GM23338 (cell line): ENCODE measurements around the gene RPL7L1. TPM values are rescaled to one million over a fixed set of nuclear protein-coding genes. Genes with fewer than 3 reads are reported as not detected.

Source experiments
- ATAC-seq: fragments of 200-7000 bp; cut with Tn5 transposase; 3 replicates; pipeline ENCODE4 v1.9.1; 2020
- DNase-seq: peaks from one replicate; pipeline ENCODE4 v3.0.0-alpha.2; 2015; ENCODE audit warnings: low spot score
- H2AFZ ChIP-seq: fragments of 200-600 bp; sonication (generic); 2 replicates; pipeline ENCODE4 v1.8.0; 2016; ENCODE audit warnings: antibody characterized with exemption, mild to moderate bottlenecking, moderate library complexity
- H3F3A ChIP-seq: fragments of 200-600 bp; sonication (generic); replicated peaks from 2 replicates; pipeline ENCODE4 v1.8.0; 2017; ENCODE audit warnings: antibody characterized with exemption, mixed run types, low read depth
- H3K27ac ChIP-seq: fragments of 200-600 bp; sonication (generic); 2 replicates; pipeline ENCODE4 v1.6.1; 2016; ENCODE audit warnings: low read depth
- H3K27me3 ChIP-seq: fragments of 200-600 bp; sonication (generic); 2 replicates; pipeline ENCODE4 v1.8.0; 2016; ENCODE audit warnings: mild to moderate bottlenecking, mixed run types, moderate library complexity; ENCODE audit not compliant: insufficient read depth
- H3K36me3 ChIP-seq: fragments of 200-600 bp; sonication (generic); 2 replicates; pipeline ENCODE4 v1.8.0; 2016; ENCODE audit warnings: mild to moderate bottlenecking; ENCODE audit not compliant: insufficient read depth
- H3K4me1 ChIP-seq: fragments of 200-600 bp; sonication (generic); 2 replicates; pipeline ENCODE4 v1.8.0; 2016; ENCODE audit warnings: mild to moderate bottlenecking, moderate library complexity; ENCODE audit not compliant: insufficient read depth
- H3K4me2 ChIP-seq: fragments of 200-600 bp; sonication (generic); 2 replicates; pipeline ENCODE4 v1.7.1; 2017; ENCODE audit warnings: mixed run types
- H3K4me3 ChIP-seq: fragments of 200-600 bp; sonication (generic); 2 replicates; pipeline ENCODE4 v1.6.1; 2016; ENCODE audit warnings: mixed run types
- H3K79me2 ChIP-seq: fragments of 200-600 bp; sonication (generic); replicated peaks from 2 replicates; pipeline ENCODE4 v1.8.0; 2017; ENCODE audit warnings: mild to moderate bottlenecking; ENCODE audit not compliant: insufficient read depth
- H3K9me2 ChIP-seq: fragments of 200-600 bp; sonication (generic); 2 replicates; pipeline ENCODE4 v1.8.0; 2017; ENCODE audit not compliant: insufficient read depth
- H4K20me1 ChIP-seq: fragments of 200-600 bp; sonication (generic); replicated peaks from 2 replicates; pipeline ENCODE4 v1.8.0; 2017; ENCODE audit warnings: mild to moderate bottlenecking; ENCODE audit not compliant: insufficient read depth
- H3K27ac Mint-ChIP-seq: 2 replicates; pipeline ENCODE4 v1.8.0; 2020; ENCODE audit warnings: inconsistent platforms, mild to moderate bottlenecking, moderate library complexity, mixed read lengths
- H3K27me3 Mint-ChIP-seq: 3 replicates; pipeline ENCODE4 v1.8.0; 2022; ENCODE audit warnings: low read depth, mild to moderate bottlenecking, moderate library complexity, mixed read lengths, inconsistent platforms; ENCODE audit not compliant: insufficient read depth, poor library complexity
- H3K36me3 Mint-ChIP-seq: 3 replicates; pipeline ENCODE4 v1.8.0; 2021; ENCODE audit warnings: low read depth, mild to moderate bottlenecking, inconsistent platforms, moderate library complexity, mixed read lengths
- H3K4me1 Mint-ChIP-seq: 3 replicates; pipeline ENCODE4 v1.8.0; 2020; ENCODE audit warnings: mild to moderate bottlenecking, inconsistent platforms, mixed read lengths
- H3K4me3 Mint-ChIP-seq: 3 replicates; pipeline ENCODE4 v1.8.0; 2021; ENCODE audit warnings: moderate library complexity, mild to moderate bottlenecking, inconsistent platforms, mixed read lengths
- H3K9me3 Mint-ChIP-seq: 3 replicates; pipeline ENCODE4 v1.8.0; 2020; ENCODE audit warnings: moderate library complexity, mild to moderate bottlenecking, inconsistent platforms, mixed read lengths
- CREB1 ChIP-seq: fragments of 250-450 bp; sonication (Bioruptor Pico); IDR thresholded peaks from 2 replicates; pipeline ENCODE4 v1.5.0; 2020; ENCODE audit warnings: low read depth, mild to moderate bottlenecking, moderate library complexity
- EZH2 ChIP-seq: fragments of 200-600 bp; sonication (generic); IDR thresholded peaks from one replicate; pipeline ENCODE4 v1.8.0; 2017; ENCODE audit warnings: antibody characterized with exemption, mild to moderate bottlenecking, low read depth; ENCODE audit not compliant: unreplicated experiment
- EZH2phosphoT487 ChIP-seq: fragments of 200-600 bp; sonication (generic); IDR thresholded peaks from one replicate; pipeline ENCODE4 v1.8.1; 2018; ENCODE audit warnings: antibody characterized with exemption; ENCODE audit not compliant: unreplicated experiment
- JUNB ChIP-seq: IDR thresholded peaks from one replicate; pipeline ENCODE4 v1.6.1; 2016; ENCODE audit warnings: antibody characterized with exemption; ENCODE audit not compliant: unreplicated experiment
- NANOG ChIP-seq: IDR thresholded peaks from 2 replicates; pipeline ENCODE4 v1.6.1; 2016; ENCODE audit warnings: antibody characterized with exemption, borderline replicate concordance
- POLR2AphosphoS5 ChIP-seq: IDR thresholded peaks from 2 replicates; pipeline ENCODE4 v1.6.1; 2016; ENCODE audit warnings: antibody characterized with exemption, low read depth
- STAT1 ChIP-seq: IDR thresholded peaks from one replicate; pipeline ENCODE4 v1.6.1; 2016; ENCODE audit warnings: antibody characterized with exemption; ENCODE audit not compliant: unreplicated experiment
- ZNF114 ChIP-seq: fragments of 250-450 bp; sonication (Bioruptor Pico); IDR thresholded peaks from 2 replicates; pipeline ENCODE4 v1.5.0; 2020; ENCODE audit warnings: mild to moderate bottlenecking, moderate library complexity
- ZNF331 ChIP-seq: fragments of 250-450 bp; sonication (Bioruptor Pico); IDR thresholded peaks from 2 replicates; pipeline ENCODE4 v1.5.0; 2020; ENCODE audit warnings: low read depth, mild to moderate bottlenecking, moderate library complexity
- polyA plus RNA-seq: library from polyadenylated mRNA; unstranded; fragments of >200 nt; fragmentation: Nextera tagmentation; extraction: Ambion mirVana; gene quantifications from 2 replicates; pipeline ENCODE4 v1.2.1, GENCODE V29; 2016
- total RNA-seq: library from RNA; depleted of rRNA; stranded (reverse); fragments of >200 nt; shearing (Covaris generic); gene quantifications from 2 replicates; pipeline ENCODE4 v1.2.3, GENCODE V29; 2014
- TF ChIP-seq, protein P1 (sequence below): IDR thresholded peaks from 2 replicates; pipeline ENCODE4 v1.6.1; 2016; ENCODE audit warnings: antibody characterized with exemption
- TF ChIP-seq, protein P2 (sequence below): IDR thresholded peaks from one replicate; pipeline ENCODE4 v1.6.1; 2018; ENCODE audit warnings: antibody characterized with exemption; ENCODE audit not compliant: unreplicated experiment
- TF ChIP-seq, protein P3 (sequence below), 2 experiments: fragments of 200-600 bp in 1 of 2; sonication (generic) in 1 of 2; conservative IDR thresholded peaks; 2 replicates each; pipeline versions ENCODE4 v1.5.1 to v1.6.1; 2016 to 2017; ENCODE audit warnings: antibody characterized with exemption in 2 of 2, low read depth in 2 of 2, mild to moderate bottlenecking in 2 of 2, moderate library complexity in 1 of 2
- TF ChIP-seq, protein P4 (sequence below): fragments of 250-450 bp; sonication (Bioruptor Pico); IDR thresholded peaks from 2 replicates; pipeline ENCODE4 v1.5.0; 2020; ENCODE audit warnings: mild to moderate bottlenecking, moderate library complexity

RPL7L1 gene
- total and polyA plus RNA-seq, 2 experiments from 2014 or later = 86.9 to 124 TPM

DNA sequence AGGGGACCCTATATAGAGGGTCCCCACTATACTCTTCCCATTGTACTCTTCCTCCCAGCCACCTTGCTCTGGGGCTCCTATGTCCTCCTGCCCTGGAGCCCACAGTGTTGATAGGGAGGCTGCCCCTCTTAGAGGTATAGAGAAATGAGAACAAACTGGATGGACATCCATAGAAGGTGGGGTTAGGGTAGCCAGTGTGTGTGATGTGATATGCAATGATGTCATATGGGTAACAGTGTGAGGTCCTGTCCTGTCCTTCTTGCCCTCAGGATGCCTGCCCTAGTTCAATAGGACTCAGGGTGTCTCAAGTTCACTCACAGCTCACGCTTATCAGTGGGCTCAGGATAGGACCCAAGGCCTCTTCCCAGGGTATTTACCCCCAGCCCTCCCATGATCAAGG is 36.9 kb downstream of the RPL7L1 start:
- no peaks in the 10 kb centered on the region for H3K9me2 ChIP-seq
- H3K4me1 Mint-ChIP-seq = no peaks in the 10 kb centered on the region
- TF ChIP-seq, protein P1, sequence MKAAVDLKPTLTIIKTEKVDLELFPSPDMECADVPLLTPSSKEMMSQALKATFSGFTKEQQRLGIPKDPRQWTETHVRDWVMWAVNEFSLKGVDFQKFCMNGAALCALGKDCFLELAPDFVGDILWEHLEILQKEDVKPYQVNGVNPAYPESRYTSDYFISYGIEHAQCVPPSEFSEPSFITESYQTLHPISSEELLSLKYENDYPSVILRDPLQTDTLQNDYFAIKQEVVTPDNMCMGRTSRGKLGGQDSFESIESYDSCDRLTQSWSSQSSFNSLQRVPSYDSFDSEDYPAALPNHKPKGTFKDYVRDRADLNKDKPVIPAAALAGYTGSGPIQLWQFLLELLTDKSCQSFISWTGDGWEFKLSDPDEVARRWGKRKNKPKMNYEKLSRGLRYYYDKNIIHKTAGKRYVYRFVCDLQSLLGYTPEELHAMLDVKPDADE = no peak
- no peak for TF ChIP-seq EZH2phosphoT487
- TF ChIP-seq JUNB = no peak
- no peak for TF ChIP-seq ZNF114
- TF ChIP-seq, protein P2, sequence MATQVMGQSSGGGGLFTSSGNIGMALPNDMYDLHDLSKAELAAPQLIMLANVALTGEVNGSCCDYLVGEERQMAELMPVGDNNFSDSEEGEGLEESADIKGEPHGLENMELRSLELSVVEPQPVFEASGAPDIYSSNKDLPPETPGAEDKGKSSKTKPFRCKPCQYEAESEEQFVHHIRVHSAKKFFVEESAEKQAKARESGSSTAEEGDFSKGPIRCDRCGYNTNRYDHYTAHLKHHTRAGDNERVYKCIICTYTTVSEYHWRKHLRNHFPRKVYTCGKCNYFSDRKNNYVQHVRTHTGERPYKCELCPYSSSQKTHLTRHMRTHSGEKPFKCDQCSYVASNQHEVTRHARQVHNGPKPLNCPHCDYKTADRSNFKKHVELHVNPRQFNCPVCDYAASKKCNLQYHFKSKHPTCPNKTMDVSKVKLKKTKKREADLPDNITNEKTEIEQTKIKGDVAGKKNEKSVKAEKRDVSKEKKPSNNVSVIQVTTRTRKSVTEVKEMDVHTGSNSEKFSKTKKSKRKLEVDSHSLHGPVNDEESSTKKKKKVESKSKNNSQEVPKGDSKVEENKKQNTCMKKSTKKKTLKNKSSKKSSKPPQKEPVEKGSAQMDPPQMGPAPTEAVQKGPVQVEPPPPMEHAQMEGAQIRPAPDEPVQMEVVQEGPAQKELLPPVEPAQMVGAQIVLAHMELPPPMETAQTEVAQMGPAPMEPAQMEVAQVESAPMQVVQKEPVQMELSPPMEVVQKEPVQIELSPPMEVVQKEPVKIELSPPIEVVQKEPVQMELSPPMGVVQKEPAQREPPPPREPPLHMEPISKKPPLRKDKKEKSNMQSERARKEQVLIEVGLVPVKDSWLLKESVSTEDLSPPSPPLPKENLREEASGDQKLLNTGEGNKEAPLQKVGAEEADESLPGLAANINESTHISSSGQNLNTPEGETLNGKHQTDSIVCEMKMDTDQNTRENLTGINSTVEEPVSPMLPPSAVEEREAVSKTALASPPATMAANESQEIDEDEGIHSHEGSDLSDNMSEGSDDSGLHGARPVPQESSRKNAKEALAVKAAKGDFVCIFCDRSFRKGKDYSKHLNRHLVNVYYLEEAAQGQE = no peak
- TF ChIP-seq, protein P3, sequence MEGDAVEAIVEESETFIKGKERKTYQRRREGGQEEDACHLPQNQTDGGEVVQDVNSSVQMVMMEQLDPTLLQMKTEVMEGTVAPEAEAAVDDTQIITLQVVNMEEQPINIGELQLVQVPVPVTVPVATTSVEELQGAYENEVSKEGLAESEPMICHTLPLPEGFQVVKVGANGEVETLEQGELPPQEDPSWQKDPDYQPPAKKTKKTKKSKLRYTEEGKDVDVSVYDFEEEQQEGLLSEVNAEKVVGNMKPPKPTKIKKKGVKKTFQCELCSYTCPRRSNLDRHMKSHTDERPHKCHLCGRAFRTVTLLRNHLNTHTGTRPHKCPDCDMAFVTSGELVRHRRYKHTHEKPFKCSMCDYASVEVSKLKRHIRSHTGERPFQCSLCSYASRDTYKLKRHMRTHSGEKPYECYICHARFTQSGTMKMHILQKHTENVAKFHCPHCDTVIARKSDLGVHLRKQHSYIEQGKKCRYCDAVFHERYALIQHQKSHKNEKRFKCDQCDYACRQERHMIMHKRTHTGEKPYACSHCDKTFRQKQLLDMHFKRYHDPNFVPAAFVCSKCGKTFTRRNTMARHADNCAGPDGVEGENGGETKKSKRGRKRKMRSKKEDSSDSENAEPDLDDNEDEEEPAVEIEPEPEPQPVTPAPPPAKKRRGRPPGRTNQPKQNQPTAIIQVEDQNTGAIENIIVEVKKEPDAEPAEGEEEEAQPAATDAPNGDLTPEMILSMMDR (conservative IDR thresholded peaks at IDR 0.05; ENCODE audit: low read depth in 2 of 2) = no peak
- TF ChIP-seq, protein P4, sequence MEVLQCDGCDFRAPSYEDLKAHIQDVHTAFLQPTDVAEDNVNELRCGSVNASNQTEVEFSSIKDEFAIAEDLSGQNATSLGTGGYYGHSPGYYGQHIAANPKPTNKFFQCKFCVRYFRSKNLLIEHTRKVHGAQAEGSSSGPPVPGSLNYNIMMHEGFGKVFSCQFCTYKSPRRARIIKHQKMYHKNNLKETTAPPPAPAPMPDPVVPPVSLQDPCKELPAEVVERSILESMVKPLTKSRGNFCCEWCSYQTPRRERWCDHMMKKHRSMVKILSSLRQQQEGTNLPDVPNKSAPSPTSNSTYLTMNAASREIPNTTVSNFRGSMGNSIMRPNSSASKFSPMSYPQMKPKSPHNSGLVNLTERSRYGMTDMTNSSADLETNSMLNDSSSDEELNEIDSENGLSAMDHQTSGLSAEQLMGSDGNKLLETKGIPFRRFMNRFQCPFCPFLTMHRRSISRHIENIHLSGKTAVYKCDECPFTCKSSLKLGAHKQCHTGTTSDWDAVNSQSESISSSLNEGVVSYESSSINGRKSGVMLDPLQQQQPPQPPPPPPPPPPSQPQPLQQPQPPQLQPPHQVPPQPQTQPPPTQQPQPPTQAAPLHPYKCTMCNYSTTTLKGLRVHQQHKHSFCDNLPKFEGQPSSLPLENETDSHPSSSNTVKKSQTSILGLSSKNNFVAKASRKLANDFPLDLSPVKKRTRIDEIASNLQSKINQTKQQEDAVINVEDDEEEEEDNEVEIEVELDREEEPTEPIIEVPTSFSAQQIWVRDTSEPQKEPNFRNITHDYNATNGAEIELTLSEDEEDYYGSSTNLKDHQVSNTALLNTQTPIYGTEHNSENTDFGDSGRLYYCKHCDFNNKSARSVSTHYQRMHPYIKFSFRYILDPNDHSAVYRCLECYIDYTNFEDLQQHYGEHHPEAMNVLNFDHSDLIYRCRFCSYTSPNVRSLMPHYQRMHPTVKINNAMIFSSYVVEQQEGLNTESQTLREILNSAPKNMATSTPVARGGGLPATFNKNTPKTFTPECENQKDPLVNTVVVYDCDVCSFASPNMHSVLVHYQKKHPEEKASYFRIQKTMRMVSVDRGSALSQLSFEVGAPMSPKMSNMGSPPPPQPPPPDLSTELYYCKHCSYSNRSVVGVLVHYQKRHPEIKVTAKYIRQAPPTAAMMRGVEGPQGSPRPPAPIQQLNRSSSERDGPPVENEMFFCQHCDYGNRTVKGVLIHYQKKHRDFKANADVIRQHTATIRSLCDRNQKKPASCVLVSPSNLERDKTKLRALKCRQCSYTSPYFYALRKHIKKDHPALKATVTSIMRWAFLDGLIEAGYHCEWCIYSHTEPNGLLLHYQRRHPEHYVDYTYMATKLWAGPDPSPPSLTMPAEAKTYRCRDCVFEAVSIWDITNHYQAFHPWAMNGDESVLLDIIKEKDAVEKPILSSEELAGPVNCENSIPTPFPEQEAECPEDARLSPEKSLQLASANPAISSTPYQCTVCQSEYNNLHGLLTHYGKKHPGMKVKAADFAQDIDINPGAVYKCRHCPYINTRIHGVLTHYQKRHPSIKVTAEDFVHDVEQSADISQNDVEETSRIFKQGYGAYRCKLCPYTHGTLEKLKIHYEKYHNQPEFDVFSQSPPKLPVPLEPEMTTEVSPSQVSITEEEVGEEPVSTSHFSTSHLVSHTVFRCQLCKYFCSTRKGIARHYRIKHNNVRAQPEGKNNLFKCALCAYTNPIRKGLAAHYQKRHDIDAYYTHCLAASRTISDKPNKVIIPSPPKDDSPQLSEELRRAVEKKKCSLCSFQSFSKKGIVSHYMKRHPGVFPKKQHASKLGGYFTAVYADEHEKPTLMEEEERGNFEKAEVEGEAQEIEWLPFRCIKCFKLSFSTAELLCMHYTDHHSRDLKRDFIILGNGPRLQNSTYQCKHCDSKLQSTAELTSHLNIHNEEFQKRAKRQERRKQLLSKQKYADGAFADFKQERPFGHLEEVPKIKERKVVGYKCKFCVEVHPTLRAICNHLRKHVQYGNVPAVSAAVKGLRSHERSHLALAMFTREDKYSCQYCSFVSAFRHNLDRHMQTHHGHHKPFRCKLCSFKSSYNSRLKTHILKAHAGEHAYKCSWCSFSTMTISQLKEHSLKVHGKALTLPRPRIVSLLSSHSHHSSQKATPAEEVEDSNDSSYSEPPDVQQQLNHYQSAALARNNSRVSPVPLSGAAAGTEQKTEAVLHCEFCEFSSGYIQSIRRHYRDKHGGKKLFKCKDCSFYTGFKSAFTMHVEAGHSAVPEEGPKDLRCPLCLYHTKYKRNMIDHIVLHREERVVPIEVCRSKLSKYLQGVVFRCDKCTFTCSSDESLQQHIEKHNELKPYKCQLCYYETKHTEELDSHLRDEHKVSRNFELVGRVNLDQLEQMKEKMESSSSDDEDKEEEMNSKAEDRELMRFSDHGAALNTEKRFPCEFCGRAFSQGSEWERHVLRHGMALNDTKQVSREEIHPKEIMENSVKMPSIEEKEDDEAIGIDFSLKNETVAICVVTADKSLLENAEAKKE = no peak
- TF ChIP-seq NANOG = no peak
- TF ChIP-seq ZNF331 (CRISPR knock-in tag) = no peak
- TF ChIP-seq CREB1 = no peak
- TF ChIP-seq POLR2AphosphoS5 = no peak
- no peak for TF ChIP-seq EZH2
- no peak for TF ChIP-seq STAT1
- ATAC-seq (no peak), DNase-seq (no peak)
- no peaks in the 10 kb centered on the region for H4K20me1 ChIP-seq
- peaks cover 1% of the 10 kb centered on the region; the same call in 1 of the 2 replicates for H3F3A ChIP-seq
- H3K9me3 Mint-ChIP-seq = no peaks in the 10 kb centered on the region
- no peaks in the 10 kb centered on the region for H3K79me2 ChIP-seq
- no peaks in the 10 kb centered on the region; the same call in 1 of the 2 replicates for H3K4me1 ChIP-seq
- H3K27ac Mint-ChIP-seq = no peak overlapping the region
- no peak overlapping the region for H3K4me3 ChIP-seq
- H2AFZ ChIP-seq = no peak overlapping the region
- H3K27me3 Mint-ChIP-seq = peaks cover 8% of the 10 kb centered on the region
- no peak overlapping the region for H3K4me3 Mint-ChIP-seq
- no peak overlapping the region for H3K4me2 ChIP-seq
- H3K27ac ChIP-seq = no peak overlapping the region
- no peaks in the 10 kb centered on the region for H3K27me3 ChIP-seq
- no peaks in the 10 kb centered on the region for H3K36me3 Mint-ChIP-seq
- no peaks in the 10 kb centered on the region for H3K36me3 ChIP-seq
